Endothelial cell of umbilical vein (primary cell): ENCODE results near the gene MLLT1. TPM values are rescaled to one million over a fixed set of nuclear protein-coding genes. Genes with fewer than 3 reads are reported as not detected.
A peak's percentile ranks its signal among the peaks of the same experiment; 100 is the strongest.

Source experiments
- BruUV-seq: library from RNA; stranded (reverse); fragments of 400-500 nt; replicated peaks from 2 replicates; lab custom pipeline; 2021; lab: Mats Ljungman, UMichigan
- CTCF ChIA-PET: fragments of 300-600, 350-600 bp; sonication (Branson Sonifier 250); formaldehyde crosslinking; loops from one replicate; lab custom pipeline; 2021; ENCODE audit warnings: antibody characterized with exemption, inconsistent platforms; lab: Charles Lee
- POLR2A ChIA-PET: fragments of 300-600, 350-600 bp; sonication (Branson Sonifier 250); formaldehyde crosslinking; loops from one replicate; lab custom pipeline; 2021; ENCODE audit warnings: antibody characterized with exemption, inconsistent platforms; lab: Charles Lee
- DNase-seq: peaks from one replicate; pipeline ENCODE4 v3.0.0-alpha.2; 2011; ENCODE audit warnings: low read depth, low spot score
- FAIRE-seq: peaks from 2 replicates; lab custom pipeline; 2011; peaks lifted over from hg19 to GRCh38; lab: Jason Lieb, UNC
- H2AFZ ChIP-seq: 2 replicates; pipeline ENCODE4 v1.6.0; 2012; ENCODE audit warnings: low read depth, low read length, control low read depth, inconsistent platforms
- H3K27ac ChIP-seq: 2 replicates; pipeline ENCODE4 v1.5.1; 2011; ENCODE audit warnings: low read depth, mild to moderate bottlenecking, control low read depth, low read length, moderate library complexity; ENCODE audit not compliant: insufficient read depth
- H3K27me3 ChIP-seq, 2 experiments: 2 replicates each; pipeline versions ENCODE4 v1.6.0 to v1.6.1; 2011; ENCODE audit warnings: low read length in 2 of 2, mixed read lengths in 1 of 2; ENCODE audit not compliant: control insufficient read depth in 2 of 2, insufficient read depth in 2 of 2
- H3K36me3 ChIP-seq, 2 experiments: 2 replicates in 1 of 2; 3 replicates in 1 of 2; pipeline ENCODE4 v1.5.1; 2011; ENCODE audit warnings: low read length in 2 of 2, mild to moderate bottlenecking in 1 of 2, moderate library complexity in 1 of 2; ENCODE audit not compliant: control insufficient read depth in 2 of 2, insufficient read depth in 2 of 2; ENCODE audit errors: extremely low read depth in 1 of 2
- H3K4me1 ChIP-seq: 3 replicates; pipeline ENCODE4 v1.5.1; 2011; ENCODE audit warnings: mild to moderate bottlenecking, low read length; ENCODE audit not compliant: control insufficient read depth, insufficient read depth; ENCODE audit errors: extremely low read depth
- H3K4me2 ChIP-seq: 2 replicates; pipeline ENCODE4 v1.6.1; 2011; ENCODE audit warnings: low read length, control low read depth, mixed read lengths; ENCODE audit not compliant: insufficient read depth
- H3K4me3 ChIP-seq, 3 experiments: fragments of 200-600 bp in 1 of 3; sonication (generic), shearing (Covaris generic) in 1 of 3; replicated peaks in 1 of 3; 2 replicates each; pipeline ENCODE4 v1.5.1; 2011 to 2016; ENCODE audit warnings: control low read depth in 3 of 3, low read length in 3 of 3, mild to moderate bottlenecking in 2 of 3, inconsistent platforms in 1 of 3, low read depth in 1 of 3, moderate library complexity in 1 of 3; ENCODE audit not compliant: insufficient read depth in 1 of 3
- H3K79me2 ChIP-seq: 2 replicates; pipeline ENCODE4 v1.6.0; 2012; ENCODE audit warnings: low read length, inconsistent platforms; ENCODE audit not compliant: control insufficient read depth, insufficient read depth
- H3K9ac ChIP-seq: replicated peaks from 2 replicates; pipeline ENCODE3; 2011; ENCODE audit warnings: low read length, control low read depth; ENCODE audit not compliant: insufficient read depth; ENCODE audit errors: extremely low read depth
- H3K9me1 ChIP-seq: replicated peaks from 3 replicates; pipeline ENCODE4 v1.6.0; 2011; ENCODE audit warnings: mild to moderate bottlenecking, low read length; ENCODE audit not compliant: control insufficient read depth, insufficient read depth; ENCODE audit errors: extremely low read depth
- H3K9me3 ChIP-seq: replicated peaks from 2 replicates; pipeline ENCODE4 v1.5.1; 2012; ENCODE audit warnings: low read length, inconsistent platforms; ENCODE audit not compliant: control insufficient read depth, insufficient read depth
- H4K20me1 ChIP-seq: replicated peaks from 2 replicates; pipeline ENCODE3; 2011; ENCODE audit warnings: mild to moderate bottlenecking, low read length; ENCODE audit not compliant: control insufficient read depth, insufficient read depth; ENCODE audit errors: extremely low read depth
- CTCF ChIP-seq, 2 donors: IDR thresholded peaks; 1 replicate in 1 of 2; 2 replicates in 1 of 2; pipeline ENCODE4 v1.5.1; 2011; ENCODE audit warnings: low read length in 2 of 2, mild to moderate bottlenecking in 2 of 2, moderate library complexity in 2 of 2, control low read depth in 1 of 2, inconsistent platforms in 1 of 2, low read depth in 1 of 2; ENCODE audit not compliant: insufficient read depth in 1 of 2; ENCODE audit errors: extremely low read depth in 1 of 2
- EZH2 ChIP-seq: IDR thresholded peaks from 2 replicates; pipeline ENCODE4 v1.6.1; 2012; ENCODE audit warnings: borderline replicate concordance, low read depth, mild to moderate bottlenecking, moderate library complexity, low read length, inconsistent platforms; ENCODE audit not compliant: severe bottlenecking
- FOS ChIP-seq: IDR thresholded peaks from 2 replicates; pipeline ENCODE4 v1.6.1; 2011; ENCODE audit warnings: mild to moderate bottlenecking, low read length, moderate library complexity, borderline replicate concordance; ENCODE audit not compliant: insufficient read depth
- GATA2 ChIP-seq: IDR thresholded peaks from 2 replicates; pipeline ENCODE4 v1.7.0; 2011; ENCODE audit warnings: low read depth, mild to moderate bottlenecking, moderate library complexity, mixed read lengths, low read length; ENCODE audit not compliant: insufficient read length, insufficient read depth
- JUN ChIP-seq: IDR thresholded peaks from 2 replicates; pipeline ENCODE4 v1.6.1; 2011; ENCODE audit warnings: borderline replicate concordance, low read depth; ENCODE audit not compliant: insufficient read length, insufficient read depth
- MAX ChIP-seq: IDR thresholded peaks from 2 replicates; pipeline ENCODE4 v1.6.1; 2011; ENCODE audit not compliant: insufficient read depth, insufficient read length
- MYC ChIP-seq: IDR thresholded peaks from one replicate; pipeline ENCODE4 v1.6.1; 2011; ENCODE audit warnings: mild to moderate bottlenecking, low read depth, low read length
- POLR2A ChIP-seq: IDR thresholded peaks from 2 replicates; pipeline ENCODE4 v1.6.1; 2012; ENCODE audit warnings: low read depth, mild to moderate bottlenecking, control low read depth, low read length
- POLR2AphosphoS5 ChIP-seq: IDR thresholded peaks from 2 replicates; pipeline ENCODE4 v1.6.1; 2012; ENCODE audit warnings: low read depth, mild to moderate bottlenecking, control low read depth, low read length, moderate library complexity; ENCODE audit not compliant: insufficient read depth
- dilution Hi-C: fragments of 300-500 bp; cut with MboI; formaldehyde crosslinking; loops from one replicate; pipeline ENCODE4 v1.15.0; 2019; ENCODE audit warnings: low sequenced_read_pairs; ENCODE audit not compliant: extremely low pct_ligation_motif_present
- intact Hi-C: fragments of 100-400 bp; cut with micrococcal nuclease; formaldehyde crosslinking; loops from one replicate; pipeline ENCODE4 v1.10.0; 2022
- polyA plus RNA-seq, 4 experiments: library from polyadenylated mRNA; depleted of rRNA in 3 of 4; stranded (reverse) in 3 of 4; unstranded in 1 of 4; fragments of >200 nt; gene quantifications; 2 replicates each; pipeline versions ENCODE4 v1.2.1 to v1.2.3, GENCODE V29; 2011 to 2012; ENCODE audit warnings: missing spikeins in 1 of 4
- total RNA-seq: library from RNA; stranded (reverse); gene quantifications from 2 replicates; pipeline ENCODE4 v1.2.3, GENCODE V29; 2021

Gene MLLT1
- total and polyA plus RNA-seq, 2 donors (not counting 3 experiments of a cell fraction or from before 2014, with no cell fraction given), result 43.9 to 84.8 TPM

DNA sequence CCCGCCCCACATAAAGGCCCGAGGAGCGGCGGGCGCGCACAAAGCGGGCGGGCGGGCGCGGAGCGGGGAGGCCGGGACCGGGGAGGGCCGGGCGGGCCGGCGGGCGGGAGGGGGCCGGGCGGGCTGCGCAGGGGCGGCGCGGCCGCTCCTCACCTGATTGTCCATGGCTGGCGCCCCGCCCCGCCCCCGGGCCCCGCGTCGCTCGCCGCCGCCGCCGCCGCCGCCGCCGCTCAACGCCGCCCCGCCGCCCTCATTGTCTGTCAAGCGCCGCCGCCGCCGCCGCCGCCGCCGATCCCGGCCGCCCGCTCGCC is 200 bp downstream of the MLLT1 start:
- POLR2A ChIA-PET, result interaction anchor here (1.3 kb wide), 1 partner anchor 13 kb away, joined by 3 read pairs; no protein-coding TSS in a partner anchor
- DNase-seq, result no peak

More for the DNA sequence above, 200 bp downstream of the MLLT1 start:
- H3K36me3 ChIP-seq, result no peaks in the 10 kb centered on the region
- H3K9ac ChIP-seq, result peak overlapping the region; percentile 91
- H3K9me1 ChIP-seq, result no peaks in the 10 kb centered on the region
- H2AFZ ChIP-seq, result no peak overlapping the region
- CTCF ChIA-PET, result interaction anchor here (1.2 to 1.4 kb wide), 3 partner anchors 36 to 61 kb away, joined by 3 to 12 read pairs (median 4); no protein-coding TSS in a partner anchor
- dilution Hi-C loops (loop anchor here (10.0 kb wide), 1 partner anchor 55 kb away; no protein-coding TSS in a partner anchor), intact Hi-C loops (no loop called here)
- H3K4me2 ChIP-seq, result peak overlapping the region; percentile 71
- peak overlapping the region; percentile 73 for H3K27ac ChIP-seq
- no peaks in the 10 kb centered on the region for H3K9me3 ChIP-seq
- no peaks in the 10 kb centered on the region for H4K20me1 ChIP-seq
- H3K4me1 ChIP-seq, result peaks cover 43% of the 10 kb centered on the region
- TF ChIP-seq EZH2 (no peak), POLR2AphosphoS5 (no peak), MYC (no peak), JUN (no peak), CTCF (IDR thresholded peaks at IDR 0.05; ENCODE audit: extremely low read depth in 1 of 2, insufficient read depth in 1 of 2, low read depth in 1 of 2, low read length in 2 of 2) (no peak), GATA2 (no peak), POLR2A (no peak), MAX (no peak), FOS (no peak)
- peaks cover 47% of the 10 kb centered on the region for H3K79me2 ChIP-seq
- no peaks in the 10 kb centered on the region for H3K27me3 ChIP-seq
- BruUV-seq, result no TSS peak
- FAIRE-seq, result no peak
- H3K4me3 ChIP-seq, result peak overlapping the region; percentile 70 to 90 (median 82)
